NCI-H524 treated with DMSO at 0.1 percent for 48 hours (cell line): ENCODE results near the gene SFT2D1.
A peak's percentile ranks its signal among the peaks of the same experiment; 100 is the strongest.
"Not testable (repeated sequence)": the region's sequence is repeated elsewhere in the genome, so short reads cannot be mapped to it uniquely, and the experiment has no call there.

ENCODE experiments used
- DNase-seq: peaks from one replicate; lab custom pipeline; 2025; lab: John Stamatoyannopoulos, UW

The SFT2D1 gene

DNA sequence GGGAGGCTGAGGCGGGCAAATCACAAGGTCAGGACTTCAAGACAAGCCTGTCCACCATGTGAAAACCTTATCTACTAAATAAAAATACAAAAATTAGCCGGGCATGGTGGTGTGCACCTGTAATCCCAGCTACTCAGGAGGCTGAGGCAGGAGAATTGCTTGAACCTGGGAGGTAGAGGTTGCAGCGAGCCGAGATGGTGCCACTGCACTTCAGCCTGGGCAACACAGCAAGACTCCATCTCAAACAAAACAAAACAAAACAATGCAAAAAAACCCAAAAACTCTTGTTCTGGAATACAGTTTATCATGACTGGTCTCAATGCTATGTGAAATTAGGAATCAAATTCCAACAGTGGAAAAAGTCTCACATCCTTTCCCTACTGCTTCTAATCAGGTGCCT lies 20.1 kb upstream of the SFT2D1 start:
- not testable (repeated sequence) for DNase-seq

DNA sequence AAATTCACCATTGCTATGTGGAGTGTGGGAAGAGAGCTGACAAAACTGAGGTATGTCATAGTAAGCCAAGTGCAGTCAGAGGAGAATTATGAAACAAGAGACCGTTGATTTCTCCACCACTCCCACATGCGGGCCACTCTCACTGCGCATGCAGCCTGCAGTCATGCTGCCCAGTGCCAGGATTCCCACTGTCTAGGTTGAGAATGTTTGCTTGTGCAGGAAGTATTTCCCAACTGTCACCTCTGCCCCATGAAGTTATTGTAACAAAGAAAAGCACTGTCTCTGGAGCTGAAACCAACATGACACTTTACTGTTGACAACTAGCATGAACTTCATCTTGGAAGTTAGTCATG lies 18.7 kb upstream of the SFT2D1 start:
- no peak for DNase-seq

DNA sequence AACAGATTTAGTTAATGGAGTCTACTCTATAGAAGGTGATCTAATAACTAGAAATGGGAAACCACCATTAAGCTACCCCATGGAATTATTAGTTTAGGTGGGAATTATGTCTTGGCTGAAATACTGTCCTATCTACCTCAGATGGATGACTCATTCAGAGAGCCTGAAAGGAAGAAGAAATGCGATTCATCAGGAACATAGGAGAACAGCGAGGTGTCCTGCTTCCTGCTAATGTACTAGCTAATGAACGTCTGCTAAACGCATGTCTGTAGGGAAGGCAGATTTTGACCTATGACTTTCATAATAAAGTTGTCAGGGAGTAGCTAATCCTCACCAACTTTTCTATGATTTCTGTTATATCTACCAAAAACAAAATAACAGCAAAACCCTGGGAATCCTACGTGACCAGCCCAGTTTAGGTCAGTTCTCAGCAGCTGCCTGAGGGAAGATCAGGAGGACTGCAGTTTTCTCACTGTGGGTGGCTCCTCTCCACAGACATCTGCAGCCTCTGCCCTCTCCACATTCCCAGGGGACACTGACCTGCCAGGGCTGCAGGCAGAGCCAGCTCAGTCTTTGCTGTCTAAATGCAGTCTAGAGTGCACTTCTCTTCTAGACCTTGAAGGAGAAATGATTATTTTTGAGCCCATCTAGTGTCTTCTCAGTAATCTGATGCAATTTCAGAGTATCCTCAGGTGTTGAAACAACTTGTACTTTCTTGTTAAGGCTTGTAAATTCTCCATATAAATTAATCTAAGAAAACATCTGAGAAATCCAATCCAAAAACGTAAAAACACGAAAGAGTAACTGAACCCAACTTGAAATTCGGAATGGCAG lies 18.1 kb upstream of the SFT2D1 start:
- DNase-seq, result no peak

DNA sequence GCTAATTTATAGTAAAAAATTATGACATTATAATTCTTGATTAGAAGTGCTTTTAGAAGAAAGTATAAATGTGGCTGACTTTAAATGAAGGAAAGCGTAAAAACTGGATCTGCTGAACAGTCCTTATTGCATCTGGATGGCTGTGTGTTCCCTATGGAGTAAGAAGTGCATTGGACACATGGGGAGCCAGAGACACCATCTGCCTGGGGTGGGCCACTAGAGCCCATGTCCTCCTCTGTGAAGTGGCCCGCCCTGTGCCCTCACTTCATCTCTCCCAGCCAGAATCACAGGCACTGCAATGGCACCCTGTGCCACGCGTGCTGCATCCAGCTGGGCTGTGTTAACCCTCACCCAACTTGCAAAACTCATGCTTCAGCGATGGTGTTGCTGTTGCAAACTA lies 13.2 kb upstream of the SFT2D1 start:
- DNase-seq, result peak; percentile 1

DNA sequence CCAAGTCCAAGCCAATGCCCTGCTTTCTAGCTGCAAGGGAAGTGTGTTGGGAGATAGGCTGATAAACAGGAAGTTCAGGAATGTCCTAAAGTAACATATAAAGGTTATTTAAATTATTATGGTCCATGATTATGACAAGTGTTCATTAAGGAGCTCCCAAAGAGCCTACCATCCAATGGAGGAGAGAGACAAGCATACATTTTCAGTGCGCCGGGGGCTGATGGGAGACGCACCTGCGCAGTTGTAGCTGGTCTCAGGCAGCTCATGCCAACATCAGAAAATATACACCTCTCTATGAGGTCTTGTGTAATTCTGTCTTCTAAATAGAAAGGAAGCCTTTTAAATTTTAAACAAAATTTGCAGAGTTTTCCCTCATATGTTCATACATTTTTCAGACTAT lies 12.6 kb upstream of the SFT2D1 start:
- DNase-seq, result no peak

DNA sequence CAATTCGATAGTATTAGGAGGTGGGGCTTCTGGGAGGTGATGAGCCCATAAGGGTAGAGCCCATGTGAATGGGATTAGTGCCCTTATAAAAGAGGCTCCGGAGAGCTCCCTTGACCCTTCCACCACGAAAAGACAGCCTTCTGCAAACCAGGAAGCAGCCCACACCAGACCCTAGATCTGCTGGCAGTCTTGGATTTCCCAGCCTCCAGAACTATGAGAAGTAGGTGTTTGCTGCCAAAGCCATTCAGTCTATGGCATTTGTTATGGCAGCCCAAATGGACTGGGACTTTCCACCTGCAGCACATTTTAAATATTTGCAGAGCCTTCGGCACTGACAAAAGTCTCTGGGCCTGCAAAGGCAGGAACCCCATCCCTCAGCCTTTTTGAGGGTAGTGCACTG lies 11.8 kb upstream of the SFT2D1 start:
- no peak for DNase-seq

DNA sequence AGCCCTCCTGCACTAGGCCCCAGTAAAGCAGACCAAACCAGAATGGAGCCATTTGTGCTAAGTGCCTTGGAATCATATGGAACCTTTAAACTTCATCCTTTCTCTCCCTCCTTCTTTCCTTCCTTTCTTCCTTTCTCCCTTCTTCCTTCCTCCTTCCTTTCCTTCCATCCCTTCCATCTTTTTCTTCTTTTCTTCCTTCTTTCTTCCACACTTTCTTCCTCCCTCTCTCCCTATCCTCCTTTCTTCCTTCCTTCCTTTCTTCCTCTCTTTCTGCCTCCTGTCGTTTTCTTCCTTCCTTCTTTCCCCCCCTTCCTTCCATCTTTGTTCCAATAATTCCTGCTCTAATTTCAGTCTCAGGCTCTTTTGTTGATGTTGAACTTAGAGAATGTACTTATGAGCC lies 11.2 kb upstream of the SFT2D1 start:
- DNase-seq, result no peak

DNA sequence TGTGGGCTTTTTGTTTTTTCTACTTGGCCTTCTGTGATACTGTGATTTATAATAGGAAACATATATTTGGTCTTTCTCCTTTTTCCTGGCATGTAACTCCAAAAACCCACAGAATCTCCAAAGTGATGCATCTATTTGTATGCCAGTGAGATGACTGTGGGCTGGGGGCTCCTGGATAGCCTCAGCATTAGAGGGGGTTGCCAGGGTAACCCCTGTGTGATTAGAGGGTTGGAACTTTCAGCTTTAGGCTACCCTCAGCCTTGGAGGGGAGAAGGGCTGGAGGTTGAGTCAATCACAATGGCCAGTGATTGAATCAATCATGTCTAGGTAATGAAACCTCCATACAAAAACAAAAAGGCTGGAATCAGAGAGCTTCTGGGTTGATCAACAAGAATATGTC lies 10.6 kb upstream of the SFT2D1 start:
- no peak for DNase-seq

DNA sequence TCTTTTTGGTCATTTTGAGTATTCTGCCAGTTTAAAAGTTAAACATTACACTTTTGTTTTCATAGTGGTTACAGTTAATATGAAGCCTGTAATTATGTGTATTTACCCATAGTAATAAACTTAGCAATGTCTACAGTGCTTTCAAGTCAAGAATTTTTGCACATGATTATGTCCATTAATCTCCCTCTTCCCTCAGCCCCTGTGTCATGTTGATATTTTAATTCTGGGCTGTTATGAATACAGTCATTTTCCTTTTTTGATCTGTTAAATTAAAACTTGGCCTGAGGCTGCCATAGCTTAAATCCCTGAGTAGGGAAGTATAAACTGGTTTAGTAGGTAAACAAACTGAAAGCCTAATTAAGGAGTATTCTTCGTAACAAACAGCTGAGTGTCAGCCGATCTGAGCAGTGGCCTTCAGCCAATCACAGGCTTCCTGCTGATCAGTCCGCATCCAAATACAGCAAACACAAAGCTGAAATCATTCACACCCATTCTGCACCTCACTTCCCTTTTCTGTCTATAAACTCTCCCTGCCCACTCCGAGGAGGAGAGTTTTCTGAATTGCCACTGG lies 9.5 kb upstream of the SFT2D1 start:
- no peak for DNase-seq

DNA sequence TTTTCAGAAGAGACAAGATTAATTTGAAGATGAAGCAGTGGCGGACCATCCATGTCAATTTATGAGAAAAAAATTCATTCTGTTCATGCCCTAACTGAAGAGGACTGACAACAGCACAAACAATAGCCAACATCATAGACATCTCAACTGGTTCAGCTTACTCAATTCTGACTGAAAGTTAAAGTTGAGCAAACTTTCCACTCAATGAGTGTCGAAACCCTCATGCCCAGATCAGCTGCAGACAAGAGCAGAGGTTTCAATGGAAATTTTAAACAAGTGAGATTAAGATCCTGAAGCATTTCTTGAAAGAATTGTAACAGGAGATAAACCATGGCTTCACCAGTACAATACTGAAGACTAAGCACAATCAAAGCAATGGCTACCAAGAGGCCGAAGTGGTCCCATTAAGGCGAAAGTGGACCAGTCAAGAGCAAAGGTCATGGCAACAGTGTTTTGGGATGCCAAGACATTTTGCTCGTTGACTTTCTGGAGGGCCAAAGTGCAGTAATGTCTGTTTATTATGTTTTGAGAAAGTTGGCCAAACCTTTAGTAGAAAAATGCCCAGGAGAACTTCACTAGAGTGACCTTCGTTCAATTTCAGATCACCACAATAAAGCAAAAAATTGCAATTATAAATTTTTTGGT lies 6.1 kb upstream of the SFT2D1 start:
- no peak for DNase-seq

DNA sequence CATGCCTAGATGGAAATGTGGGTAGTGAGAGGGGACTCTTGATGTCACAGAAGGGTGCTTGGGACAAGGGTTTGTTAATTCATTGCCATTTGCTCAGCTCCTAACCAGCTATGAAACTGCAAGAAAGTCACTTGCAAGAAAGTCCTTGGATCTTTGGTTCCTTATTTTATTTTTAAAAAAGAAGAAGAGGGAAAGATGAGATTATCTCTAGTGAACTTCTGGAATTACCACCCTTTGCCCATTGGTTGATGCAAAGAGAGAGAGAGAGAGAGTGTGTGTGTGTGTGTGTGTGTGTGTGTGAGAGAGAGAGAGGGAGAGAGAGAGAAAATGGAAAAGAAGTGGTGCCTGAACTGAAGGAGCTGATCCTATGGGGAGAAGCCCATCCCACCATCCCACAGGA lies 4.6 kb upstream of the SFT2D1 start:
- no peak for DNase-seq

DNA sequence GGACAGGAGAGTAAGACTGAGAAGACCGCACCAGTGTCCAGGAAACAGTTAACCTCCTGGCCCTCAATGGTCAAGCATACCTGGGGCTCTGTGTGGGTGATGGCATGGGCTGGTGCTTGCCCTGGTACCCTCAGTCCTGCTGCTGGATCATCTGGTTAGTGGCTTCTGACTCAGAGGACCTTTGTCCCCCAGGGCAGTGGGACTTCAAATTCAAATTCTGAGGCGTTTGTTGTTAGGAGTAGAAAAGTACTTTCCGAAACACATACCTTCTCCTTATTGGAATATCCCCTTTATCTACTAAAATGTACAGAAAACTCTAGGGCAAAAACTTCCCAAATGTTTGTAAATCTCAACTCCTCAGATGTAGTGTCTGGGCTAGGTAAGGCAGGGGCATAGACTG lies 4.1 kb upstream of the SFT2D1 start:
- no peak for DNase-seq

DNA sequence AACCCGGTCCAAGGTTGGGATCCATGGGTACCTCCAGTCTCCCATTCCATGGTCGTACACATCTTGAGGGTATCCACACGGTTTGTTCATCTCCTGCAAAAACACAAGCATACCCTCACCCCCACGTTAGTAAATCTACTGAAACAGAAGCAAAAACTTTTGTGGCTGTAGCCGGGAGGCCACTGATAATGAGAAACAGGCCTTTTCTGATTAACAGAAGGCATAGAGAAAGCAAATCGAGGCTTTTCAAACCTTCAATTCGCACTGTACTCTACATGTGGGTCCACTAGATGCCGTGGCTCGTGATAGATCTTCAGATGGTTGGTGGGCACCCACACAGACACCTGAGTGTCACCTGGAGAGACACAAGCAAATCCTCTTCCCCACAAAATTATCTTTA lies 3.3 kb upstream of the SFT2D1 start:
- not testable (repeated sequence) for DNase-seq

DNA sequence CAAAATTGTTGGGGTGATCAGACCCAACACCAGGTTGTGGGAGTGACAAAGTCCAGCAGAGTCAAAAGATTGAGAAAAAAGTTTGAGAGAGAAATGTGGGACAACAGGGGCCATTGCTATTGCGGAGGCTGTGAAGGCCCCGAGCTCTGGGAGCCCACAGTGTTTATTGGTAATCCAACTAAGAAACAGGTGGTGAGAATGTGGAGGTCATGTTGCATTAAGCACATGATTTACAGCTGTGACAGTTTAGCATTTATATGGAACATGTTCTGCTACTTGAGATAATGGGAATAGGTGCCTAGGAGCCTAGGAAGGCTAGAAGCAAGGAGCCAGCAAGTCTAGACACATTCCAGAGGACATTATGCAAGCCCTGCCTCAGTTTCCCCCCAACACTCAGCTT lies 2.6 kb upstream of the SFT2D1 start:
- peak; percentile 8 for DNase-seq

DNA sequence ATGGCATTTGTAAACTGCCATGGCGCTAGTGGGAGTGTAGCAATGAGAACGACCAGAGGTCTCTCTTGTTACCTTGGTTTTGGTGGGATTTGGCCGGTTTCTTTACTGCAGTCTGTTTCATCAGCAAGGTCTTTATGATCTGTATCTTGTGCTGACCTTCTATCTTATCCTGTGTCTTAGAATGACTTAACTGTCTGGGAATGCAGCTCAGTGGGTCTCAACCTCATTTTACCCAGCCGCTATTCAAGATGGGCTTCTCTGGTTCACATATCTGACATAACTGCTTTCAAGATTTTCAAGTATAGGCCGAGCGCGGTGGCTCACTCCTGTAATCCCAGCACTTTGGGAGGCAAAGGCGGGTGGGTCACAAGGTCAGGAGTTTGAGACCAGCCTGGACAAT lies 1.9 kb upstream of the SFT2D1 start:
- no peak for DNase-seq

DNA sequence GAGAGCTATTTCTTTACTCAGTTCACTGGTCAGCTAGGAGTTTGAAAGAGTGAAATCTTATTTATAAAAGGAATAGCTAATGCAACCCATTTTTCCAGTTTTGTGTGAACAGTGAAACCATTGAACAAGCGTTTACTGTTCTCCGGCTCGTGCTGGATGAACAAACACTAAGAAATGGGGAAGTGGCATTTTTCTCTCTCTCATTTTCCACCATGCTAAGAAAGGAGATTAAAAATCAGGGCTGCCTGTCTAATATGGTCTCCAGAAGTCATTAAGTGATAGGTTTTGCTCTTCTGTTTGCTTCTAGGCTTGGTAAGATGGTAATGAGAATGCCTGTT lies 774 bp upstream of the SFT2D1 start:
- DNase-seq, result no peak

DNA sequence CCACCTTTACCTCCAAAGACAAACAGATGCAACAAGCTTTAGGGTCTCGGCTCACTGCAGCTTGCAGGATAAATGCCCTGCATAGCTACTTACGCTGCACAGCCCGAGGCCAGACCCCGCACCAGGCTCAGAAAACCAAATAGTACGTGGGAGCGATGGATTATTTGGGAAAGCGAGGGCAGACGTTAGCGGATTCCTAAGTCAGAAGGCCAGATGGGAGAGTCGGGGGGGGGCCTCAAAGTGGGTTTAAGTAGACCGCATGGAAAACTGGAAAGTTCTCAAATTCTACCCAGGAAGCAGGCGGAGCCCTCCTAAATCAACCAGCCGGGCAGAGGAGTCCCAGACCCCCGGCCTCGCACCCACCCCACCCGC lies 382 bp downstream of the SFT2D1 start:
- no peak for DNase-seq

DNA sequence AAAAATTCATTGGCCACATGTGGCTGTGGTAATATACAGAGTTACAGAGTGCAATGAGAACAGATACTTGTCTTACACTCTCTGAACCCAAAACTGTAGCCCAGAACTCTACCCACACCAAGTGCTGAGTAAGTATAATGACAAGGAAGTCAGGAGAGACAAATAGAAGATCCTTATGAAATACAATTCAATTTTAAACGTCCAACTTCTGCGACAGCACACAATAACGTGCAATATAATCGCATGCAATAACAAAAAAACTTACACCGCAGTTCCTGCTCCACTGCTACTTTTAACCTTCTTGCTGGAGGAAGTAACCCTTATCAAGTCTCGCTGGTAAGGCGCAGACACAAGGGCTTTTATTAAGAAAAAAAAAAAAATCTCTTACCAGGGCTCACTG lies 881 bp downstream of the SFT2D1 start:
- no peak for DNase-seq

DNA sequence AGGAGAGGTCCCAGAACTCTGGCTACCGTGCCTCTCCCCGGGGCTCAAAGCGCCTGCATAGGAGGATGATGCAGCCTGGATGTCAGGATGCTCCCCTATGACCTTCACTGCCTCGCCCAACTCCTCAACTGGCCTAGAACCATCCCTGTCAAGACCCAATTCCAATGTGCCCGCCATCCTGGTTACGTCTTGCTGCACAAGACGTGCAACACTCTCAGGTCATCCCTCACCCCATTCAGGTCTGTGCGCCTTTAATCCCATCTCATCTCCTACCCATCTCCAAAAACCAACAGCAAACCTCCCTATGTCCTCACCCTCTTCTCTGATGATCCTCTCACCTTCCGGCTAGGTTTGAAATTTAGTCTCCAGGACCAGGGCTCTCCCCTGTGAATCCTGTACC lies 3.5 kb downstream of the SFT2D1 start:
- no peak for DNase-seq

DNA sequence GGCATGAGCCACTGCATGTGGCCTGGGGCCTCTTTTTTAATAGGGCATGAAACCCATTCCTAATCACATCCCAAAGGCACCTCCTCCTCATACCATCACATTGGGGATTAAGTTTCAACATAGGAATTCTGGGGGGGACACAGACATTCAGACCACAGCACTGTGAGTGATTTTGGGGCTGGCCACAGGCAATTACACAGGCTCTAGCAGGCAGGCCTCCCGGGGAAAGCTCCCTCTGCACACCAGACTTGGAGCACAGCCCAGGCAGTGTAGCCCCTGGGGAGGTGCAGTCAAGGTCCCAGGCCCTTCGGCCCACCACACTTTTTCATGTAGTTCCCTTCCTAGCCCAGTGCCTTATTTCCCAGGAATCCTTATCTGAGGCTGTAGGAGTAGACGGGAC lies 5.5 kb downstream of the SFT2D1 start:
- no peak for DNase-seq

DNA sequence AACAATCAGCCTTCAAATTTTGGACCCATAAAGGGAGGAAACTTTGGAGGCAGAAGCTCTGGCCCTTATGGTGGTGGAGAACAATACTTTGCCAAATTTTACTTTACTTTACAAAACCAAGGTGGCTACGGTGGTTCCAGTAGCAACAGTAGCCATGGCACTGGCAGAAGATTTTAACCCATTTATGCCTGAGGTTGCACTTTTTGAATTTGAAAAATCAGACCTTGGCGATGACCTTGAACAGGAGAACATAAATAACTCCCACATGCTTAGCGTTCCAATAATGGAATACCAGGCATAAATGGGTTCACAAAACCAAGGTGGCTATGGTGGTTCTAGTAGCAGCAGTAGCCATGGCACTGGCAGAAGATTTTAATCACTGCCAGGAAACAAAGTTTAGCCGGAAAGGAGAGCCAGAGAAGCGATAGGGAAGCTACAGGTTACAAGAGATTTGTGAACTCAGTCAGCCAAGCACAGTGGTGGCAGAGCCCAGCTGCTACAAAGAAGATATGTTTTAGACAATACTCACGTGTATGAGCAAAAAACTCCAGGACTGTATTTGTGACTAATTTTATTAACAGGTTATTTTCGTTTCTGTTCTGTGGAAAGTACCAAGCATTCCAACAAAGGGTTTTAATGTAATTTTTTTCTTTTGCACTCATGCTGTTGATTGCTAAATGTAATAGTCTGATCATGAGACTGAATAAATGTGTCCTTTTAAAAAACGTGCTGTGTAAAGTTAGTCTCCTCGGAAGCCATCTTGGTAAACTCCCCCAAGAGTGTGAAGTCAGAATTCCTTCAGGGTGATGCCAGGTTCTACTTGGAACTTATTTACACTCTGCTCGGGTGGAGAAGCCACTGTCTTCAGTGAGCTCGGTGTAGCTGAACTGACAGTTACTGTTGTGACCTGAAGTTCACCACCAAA lies 6.7 kb downstream of the SFT2D1 start:
- DNase-seq, result no peak

DNA sequence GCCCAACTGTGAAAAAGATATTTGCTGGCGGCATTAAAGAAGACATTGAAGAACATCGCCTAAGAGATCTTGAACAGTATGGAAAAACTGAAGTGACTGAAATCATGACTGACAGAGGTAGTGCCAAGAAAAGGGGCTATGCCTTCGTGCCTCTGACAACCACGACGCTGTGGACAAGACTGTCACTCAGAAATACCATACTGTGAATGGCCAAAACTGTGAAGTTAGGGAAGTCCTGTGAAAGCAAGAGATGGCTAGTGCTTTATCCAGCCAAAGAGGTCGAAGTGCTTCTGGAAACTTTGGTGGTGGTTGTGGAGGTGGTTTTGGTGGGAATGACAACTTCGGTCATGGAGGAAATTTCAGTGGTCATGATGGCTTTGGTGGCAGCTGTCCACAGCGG lies 7.5 kb downstream of the SFT2D1 start:
- DNase-seq, result no peak
